Choroid plexus epithelial cell (primary cell): ENCODE measurements around the gene HOXC4.

Source experiments
- DNase-seq: peaks from one replicate; pipeline ENCODE4 v3.0.0-alpha.2; 2010; ENCODE audit warnings: low read depth
- H3K4me3 ChIP-seq: 2 replicates; pipeline ENCODE4 v1.5.1; 2011; ENCODE audit warnings: low read depth, mild to moderate bottlenecking, control low read depth, low read length, moderate library complexity
- TF ChIP-seq, protein P1 (sequence below): conservative IDR thresholded peaks from 2 replicates; pipeline ENCODE4 v1.5.1; 2011; ENCODE audit warnings: low read depth, mild to moderate bottlenecking, control low read depth, inconsistent platforms, low read length, moderate library complexity

The HOXC4 gene

DNA sequence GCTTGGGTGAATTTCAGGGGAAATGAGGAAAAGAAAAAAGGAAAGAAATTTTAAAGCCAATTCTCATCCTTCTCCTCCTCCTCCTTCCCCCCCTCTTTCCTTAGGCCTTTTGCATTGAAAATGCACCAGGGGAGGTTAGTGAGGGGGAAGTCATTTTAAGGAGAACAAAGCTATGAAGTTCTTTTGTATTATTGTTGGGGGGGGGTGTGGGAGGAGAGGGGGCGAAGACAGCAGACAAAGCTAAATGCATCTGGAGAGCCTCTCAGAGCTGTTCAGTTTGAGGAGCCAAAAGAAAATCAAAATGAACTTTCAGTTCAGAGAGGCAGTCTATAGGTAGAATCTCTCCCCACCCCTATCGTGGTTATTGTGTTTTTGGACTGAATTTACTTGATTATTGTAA is 1.9 kb downstream of the HOXC4 start:
- DNase-seq = no peak
- TF ChIP-seq, protein P1, sequence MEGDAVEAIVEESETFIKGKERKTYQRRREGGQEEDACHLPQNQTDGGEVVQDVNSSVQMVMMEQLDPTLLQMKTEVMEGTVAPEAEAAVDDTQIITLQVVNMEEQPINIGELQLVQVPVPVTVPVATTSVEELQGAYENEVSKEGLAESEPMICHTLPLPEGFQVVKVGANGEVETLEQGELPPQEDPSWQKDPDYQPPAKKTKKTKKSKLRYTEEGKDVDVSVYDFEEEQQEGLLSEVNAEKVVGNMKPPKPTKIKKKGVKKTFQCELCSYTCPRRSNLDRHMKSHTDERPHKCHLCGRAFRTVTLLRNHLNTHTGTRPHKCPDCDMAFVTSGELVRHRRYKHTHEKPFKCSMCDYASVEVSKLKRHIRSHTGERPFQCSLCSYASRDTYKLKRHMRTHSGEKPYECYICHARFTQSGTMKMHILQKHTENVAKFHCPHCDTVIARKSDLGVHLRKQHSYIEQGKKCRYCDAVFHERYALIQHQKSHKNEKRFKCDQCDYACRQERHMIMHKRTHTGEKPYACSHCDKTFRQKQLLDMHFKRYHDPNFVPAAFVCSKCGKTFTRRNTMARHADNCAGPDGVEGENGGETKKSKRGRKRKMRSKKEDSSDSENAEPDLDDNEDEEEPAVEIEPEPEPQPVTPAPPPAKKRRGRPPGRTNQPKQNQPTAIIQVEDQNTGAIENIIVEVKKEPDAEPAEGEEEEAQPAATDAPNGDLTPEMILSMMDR = no peak
- no peak overlapping the region for H3K4me3 ChIP-seq

DNA sequence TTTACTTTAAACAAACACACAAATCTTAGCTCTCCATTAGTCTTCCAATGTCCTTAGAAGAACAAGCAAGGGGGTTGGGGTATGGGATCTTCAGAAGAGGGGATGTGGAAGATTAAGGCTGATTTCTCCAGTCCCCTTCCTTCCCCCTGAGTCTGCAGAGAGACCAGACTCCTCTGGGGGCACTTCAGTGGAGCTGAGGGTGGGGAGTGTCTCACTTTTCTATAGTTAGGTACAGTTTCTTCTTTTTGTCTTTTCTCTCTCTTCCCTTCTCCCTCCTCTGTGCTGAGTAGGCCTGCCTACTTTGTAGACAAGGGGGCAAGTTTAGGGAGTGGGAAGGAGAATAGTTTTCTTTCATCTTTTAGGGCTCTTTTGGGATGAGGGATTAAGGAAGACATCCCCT is 2.5 kb downstream of the HOXC4 start:
- TF ChIP-seq, protein P1 = no peak
- DNase-seq = no peak
- no peak overlapping the region for H3K4me3 ChIP-seq

DNA sequence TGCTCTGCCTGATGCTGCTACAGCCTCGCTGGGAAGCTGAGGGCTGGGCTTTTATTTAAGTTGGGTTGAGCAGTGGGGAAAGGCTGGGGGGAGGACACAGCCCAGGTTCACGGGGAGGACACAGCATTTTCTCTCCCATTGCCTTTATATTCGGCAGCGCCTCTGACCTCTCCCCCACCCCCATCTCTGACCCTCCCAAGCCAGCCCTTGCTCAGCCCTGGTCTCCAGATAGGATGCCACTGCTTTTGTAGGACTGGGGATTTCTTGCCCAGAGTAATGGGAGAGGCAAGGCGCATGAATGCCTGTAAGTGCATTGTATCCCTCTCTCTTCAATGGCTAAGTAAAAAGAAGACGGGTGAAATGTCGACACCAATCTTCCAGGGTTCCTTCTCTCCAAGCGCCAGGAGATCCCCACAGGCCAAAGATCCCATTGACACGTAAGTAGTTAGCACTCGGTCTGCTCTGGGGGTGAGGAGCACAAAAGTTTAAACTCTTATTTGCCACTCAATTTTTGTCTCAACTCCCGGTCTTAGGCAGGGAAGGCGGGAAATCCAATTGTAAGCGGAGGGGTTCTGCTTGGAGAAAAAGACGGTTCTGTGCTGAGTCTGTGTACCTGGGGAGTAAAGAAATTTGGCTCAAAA is 4.6 kb downstream of the HOXC4 start:
- no peak overlapping the region for H3K4me3 ChIP-seq

DNA sequence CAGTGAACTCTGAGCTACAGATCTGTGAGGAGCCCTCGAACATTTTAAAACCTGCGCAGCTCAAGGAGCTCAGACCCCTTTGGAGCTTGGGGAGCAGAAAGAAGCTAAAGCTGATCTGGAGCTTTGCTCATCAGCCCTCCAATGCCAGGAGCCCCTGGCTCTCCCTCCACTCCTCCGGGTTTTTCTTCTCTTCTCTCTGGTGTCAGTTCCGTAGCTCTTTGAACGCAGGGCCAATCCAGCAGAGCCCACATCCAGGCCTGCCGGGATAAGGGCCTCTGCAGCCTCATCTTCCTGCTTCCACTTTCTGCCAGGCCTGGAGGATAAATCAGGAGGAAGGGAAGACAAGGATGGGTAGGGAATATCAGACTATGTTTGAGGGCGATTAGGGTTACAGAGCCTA is 6.0 kb downstream of the HOXC4 start:
- DNase-seq = no peak
- H3K4me3 ChIP-seq = no peak overlapping the region
- TF ChIP-seq, protein P1 = no peak

More for the DNA sequence above, 4.6 kb downstream of the HOXC4 start:
- TF ChIP-seq, protein P1 = no peak
- DNase-seq = no peak

DNA sequence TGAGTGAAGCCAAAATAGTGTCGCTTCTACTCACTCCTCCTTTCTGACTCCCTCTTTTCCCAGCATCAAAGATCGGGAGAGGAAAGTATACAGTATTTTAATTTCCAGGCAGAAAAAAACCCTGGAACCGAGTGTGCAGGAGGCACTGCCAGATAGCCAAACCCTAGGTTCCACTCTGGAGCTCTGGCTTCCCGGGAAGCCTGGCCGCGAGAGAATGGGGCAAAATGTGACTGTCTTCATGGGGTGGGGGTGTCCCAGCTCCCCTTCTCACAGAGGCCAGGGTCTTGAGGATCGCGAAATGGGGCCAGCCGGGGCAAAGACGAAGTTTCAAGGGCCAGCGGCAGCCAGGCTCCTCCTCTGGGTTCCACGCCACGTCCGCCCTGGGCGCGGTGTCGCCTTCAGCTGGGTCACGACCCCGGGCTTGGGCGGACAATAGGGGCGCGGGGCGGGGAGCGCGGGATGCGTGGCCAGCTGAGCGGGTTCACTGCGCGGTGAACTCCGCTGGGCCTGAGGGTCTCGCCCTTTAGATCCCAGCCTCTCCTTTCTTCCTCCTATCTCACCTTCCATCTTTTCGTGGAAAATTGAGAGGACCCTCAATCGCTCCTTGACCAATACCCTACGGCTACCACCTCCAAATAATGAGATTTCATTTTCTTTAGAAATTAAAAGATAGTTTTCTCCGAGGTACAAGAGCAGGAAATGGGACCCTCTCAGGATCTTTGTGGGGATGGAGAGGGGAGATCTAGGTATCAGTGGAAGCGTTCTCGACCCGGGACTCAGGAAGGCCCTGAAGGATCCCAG is 6.7 kb downstream of the HOXC4 start:
- TF ChIP-seq, protein P1 = no peak
- DNase-seq = no peak
- no peak overlapping the region for H3K4me3 ChIP-seq

DNA sequence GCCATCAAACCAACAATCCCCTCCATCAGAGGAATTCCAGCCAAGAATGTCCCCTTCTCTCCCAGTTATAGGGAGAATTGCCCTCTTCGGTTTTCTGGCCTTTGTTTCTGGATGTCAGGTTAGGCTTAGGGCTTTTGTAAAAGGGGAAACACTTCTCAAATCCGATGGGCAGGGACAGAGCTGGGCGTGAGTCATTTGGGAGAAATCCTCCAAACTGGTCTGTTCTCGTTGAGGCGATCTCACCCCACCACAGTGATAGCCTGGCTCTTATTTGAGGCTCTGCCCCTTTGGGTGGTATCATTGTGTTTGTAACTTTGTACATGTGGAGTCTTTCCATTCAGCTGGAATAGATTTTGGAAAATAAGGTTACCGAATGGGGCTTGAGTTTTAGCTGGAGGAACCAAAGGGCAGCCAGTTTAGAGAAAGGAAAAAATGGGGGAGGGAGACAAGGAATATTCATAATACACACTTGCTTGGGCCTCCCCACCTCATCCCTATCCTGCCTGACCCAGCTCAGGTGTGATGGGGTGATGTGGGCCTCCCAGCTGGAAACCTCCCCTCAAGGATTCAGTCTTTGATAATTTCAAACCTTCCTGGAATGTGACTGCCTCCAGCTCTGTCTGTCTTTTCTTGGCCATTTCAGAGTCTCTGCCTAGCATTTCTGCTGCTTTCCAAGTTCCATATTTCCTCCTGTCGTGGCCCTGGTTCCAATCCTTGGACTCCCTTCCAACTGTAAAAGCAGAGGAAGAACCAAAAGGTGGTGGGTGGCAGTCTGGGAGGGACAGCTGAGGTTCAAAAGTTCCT is 7.5 kb downstream of the HOXC4 start:
- DNase-seq = no peak
- TF ChIP-seq, protein P1 = no peak

More for the DNA sequence above, 7.5 kb downstream of the HOXC4 start:
- H3K4me3 ChIP-seq = no peak overlapping the region
